Motor neuron (in vitro differentiated cells): ENCODE data around the gene CHURC1. TPM values are rescaled to one million over a fixed set of nuclear protein-coding genes. Genes with fewer than 3 reads are reported as not detected.

Experiments
- ATAC-seq, 8 experiments: fragments of 200-7000 bp; cut with Tn5 transposase; replicated peaks in 6 of 8; 2 replicates each; pipeline ENCODE4 v1.8.0; 2021; ENCODE audit warnings: mild to moderate bottlenecking in 8 of 8, moderate library complexity in 8 of 8
- H3K27ac ChIP-seq, 2 donors: fragments of 250-450 bp; sonication (Bioruptor Pico); 2 replicates each; pipeline ENCODE4 v1.9.0; 2021; ENCODE audit warnings: antibody characterized with exemption in 2 of 2, mild to moderate bottlenecking in 2 of 2, moderate library complexity in 1 of 2
- H3K4me1 ChIP-seq, 2 donors: fragments of 250-450 bp; sonication (Bioruptor Pico); replicated peaks in 1 of 2; 2 replicates each; pipeline ENCODE4 v1.6.1; 2021; ENCODE audit warnings: antibody characterized with exemption in 2 of 2, mild to moderate bottlenecking in 2 of 2, moderate library complexity in 1 of 2
- H3K4me3 ChIP-seq, 5 donors: fragments of 250-450 bp; sonication (Bioruptor Pico); 2 replicates each; pipeline ENCODE4 v1.9.0; 2021; ENCODE audit warnings: antibody characterized with exemption in 5 of 5, mild to moderate bottlenecking in 5 of 5, moderate library complexity in 4 of 5
- WGBS, 10 experiments: fragments of 450-650 bp; shearing (Covaris generic); methylation state at CpG; one replicate each; pipeline ENCODE4 v1.0.0; 2022; 5-methylcytosine and 5-hydroxymethylcytosine counted together
- in situ Hi-C, 9 experiments: fragments of 400-800 bp; cut with MboI; loops; one replicate each; pipeline ENCODE4 v1.15.0; 2021; ENCODE audit warnings: low sequenced_read_pairs in 9 of 9, low pct_unique_long_range_greater_than_20kb in 2 of 9; ENCODE audit not compliant: unreplicated experiment in 9 of 9
- total RNA-seq, 8 experiments: library from RNA; unstranded; fragments of 300-600 nt; gene quantifications; 2 replicates each; pipeline versions ENCODE4 v1.2.3 to v1.2.4, GENCODE V29; 2022

The CHURC1 gene
- total RNA-seq, 8 experiments from 2014 or later = 41.4 to 120 (median 56.2) TPM

DNA sequence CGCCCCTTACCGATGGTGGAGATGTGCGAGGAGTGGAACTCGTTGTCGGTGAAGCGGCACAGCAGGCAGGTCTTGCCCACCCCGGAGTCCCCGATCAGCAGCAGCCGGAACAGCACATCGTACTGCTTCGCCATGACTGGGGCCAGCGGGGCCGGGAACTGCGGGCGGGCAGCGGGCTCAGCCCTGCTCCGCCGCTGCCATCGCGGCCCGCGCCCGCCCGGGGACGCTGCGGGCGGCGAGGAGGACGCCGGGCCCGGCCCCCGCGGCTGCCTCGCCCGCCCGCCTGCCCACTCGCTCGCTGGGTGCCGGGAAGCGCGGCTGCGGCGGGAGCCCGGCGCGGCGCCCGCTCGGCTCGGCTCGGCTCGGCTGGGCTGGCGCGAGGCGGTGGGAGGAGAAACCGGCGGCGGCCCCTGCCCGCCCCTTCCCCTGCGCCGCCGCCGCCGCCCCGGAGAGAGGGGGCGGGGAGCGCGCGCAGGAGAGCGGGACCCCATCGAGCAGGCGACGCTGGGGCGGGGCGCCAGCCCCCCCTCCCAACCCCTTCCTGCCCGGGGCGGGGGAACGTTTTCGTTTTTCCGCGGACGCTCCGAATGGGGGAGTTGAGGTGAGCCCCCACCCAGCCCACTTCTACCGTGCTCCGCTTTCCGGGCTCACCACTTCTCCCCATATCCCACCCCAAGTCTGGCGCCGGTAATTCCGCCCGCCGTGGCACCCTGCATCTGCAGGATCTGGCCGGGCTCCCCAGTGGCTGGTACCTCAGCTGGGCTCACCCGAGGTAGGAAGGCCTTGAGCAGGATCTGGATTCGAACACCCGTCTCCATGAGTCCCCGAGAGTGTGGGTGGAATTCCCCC is 57.9 kb downstream of the CHURC1 start, which contains the start of gene RAB15:
Gene RAB15 (minus strand): TSS at position 394 of the 849 bp plus-strand sequence. CDS start 260 bp downstream, at position 134.
- in situ Hi-C loops = no loop called here
- Histone ChIP-seq H3K4me3 (peak within 1 kb of the TSS; percentile 57 to 79 (median 68)), H3K4me1 (peaks cover 7 to 9% of the 10 kb centered on the region in 2 donors), H3K27ac (peak within 1 kb of the TSS; percentile 6 to 7)
- peak; percentile 84 to 96 (median 86) for ATAC-seq
- WGBS, 10 experiments = no CpG with 5 or more reads among the region's 96 CpGs

DNA sequence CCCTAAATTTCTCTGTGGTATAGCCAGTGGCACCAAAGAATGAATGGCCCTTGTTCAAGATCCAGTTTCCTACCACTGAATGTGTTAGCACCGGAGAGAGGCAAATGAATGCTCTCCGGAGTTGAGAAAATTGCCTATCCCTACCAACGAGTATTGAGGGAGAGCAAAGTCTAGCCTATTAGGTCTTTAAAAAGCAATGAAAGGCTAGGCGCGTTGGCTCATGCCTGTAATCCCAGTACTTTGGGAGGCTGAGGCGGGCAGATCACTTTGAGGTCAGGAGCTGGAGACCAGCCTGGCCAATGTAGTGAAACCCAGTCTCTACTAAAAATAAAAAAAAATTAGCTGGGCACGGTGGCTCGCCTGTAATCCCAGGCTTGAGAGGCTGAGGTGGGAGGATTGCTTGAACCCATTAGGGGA is 58.8 kb downstream of the CHURC1 start:
- H3K27ac ChIP-seq = no peak overlapping the region
- in situ Hi-C loops = no loop called here
- H3K4me1 ChIP-seq = peaks cover 7 to 9% of the 10 kb centered on the region in 2 donors
- ATAC-seq = no peak
- 69 to 92% (median 84%) methylated on average over 2 to 7 of the region's 8 CpGs; no CpG with 5 or more reads in 2 of the 10 experiments for WGBS, 10 experiments
- H3K4me3 ChIP-seq = peak overlapping the region in 1 of 5 donors; percentile 57

DNA sequence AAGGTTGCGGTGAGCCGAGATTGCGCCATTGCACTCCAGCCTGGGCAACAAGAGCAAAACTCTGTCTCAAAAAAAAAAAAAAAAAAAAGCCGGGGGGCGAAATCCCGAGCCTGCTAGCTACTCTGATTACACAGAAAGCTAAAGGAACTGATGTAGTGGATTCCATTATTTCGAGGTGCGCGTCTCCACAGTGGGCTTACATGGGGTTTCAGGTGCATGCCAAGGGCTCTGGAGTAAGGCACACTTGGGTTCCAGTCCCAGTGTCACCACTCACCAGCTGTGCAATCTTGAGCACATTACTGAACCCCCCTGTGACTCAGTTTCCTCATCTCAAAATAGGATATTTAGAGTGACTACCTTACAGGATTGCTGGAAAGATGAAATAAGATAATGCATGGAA is 59.6 kb downstream of the CHURC1 start:
- in situ Hi-C loops = no loop called here
- Histone ChIP-seq H3K4me3 (no peak overlapping the region), H3K4me1 (peaks cover 7 to 9% of the 10 kb centered on the region in 2 donors), H3K27ac (no peak overlapping the region)
- no peak for ATAC-seq
- 83 to 100% (median 97%) methylated on average over 1 to 7 of the region's 9 CpGs; no CpG with 5 or more reads in 2 of the 10 experiments for WGBS, 10 experiments

DNA sequence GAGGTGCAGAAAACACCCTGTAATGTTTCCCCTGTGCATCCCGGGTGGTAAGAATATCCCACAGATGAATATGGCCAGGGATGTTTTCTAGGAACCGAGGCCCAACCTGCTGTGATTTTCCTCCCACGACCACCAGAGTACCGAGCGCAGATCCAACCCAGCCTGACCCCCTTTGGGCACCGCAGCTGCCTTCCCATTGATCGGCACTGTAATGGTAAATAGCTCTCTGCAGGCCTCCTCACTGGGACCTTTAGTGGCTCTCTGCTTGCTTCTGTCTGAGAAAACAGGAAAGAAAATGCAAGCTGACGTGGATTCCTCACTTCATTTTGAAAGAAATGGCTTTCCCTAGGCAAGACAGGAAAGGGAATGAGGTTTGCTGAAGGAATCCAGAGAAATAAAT is 60.3 kb downstream of the CHURC1 start:
- no peak overlapping the region for H3K27ac ChIP-seq
- in situ Hi-C loops = no loop called here
- ATAC-seq = no peak

DNA sequence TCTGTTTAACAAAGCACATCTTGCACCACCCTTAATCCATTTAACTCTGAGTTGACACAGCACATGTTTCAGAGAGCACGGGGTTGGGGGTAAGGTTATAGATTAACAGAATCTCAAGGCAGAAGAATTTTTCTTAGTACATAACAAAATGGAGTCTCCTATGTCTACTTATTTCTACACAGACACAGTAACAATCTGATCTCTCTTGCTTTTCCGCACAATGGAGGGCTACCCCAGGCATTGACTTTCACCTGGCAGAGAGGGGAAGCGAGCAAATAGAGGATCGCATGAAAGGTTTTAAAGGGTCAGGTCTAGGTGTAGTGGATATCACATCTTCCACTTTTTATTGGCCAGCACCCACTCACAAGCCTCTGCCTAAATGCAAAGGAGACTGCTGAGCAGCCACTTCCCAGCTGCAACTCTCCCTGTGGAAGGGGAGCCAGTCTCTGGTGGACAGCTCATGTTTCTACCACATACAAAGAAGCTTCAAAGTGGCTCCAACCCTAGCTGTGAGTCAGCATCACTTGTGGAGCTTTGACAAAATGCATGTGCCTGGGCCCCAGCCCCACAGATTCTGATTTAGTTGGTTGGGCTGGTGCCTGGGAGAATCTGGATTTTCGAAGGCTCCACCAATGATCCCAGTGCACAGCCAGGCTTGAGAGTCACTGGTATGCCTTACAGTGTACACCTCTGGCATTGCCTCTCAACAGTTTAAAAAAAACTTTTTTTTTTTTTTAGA is 65.2 kb downstream of the CHURC1 start:
- Histone ChIP-seq H3K4me3 (no peak overlapping the region), H3K27ac (no peak overlapping the region), H3K4me1 (peaks cover 0 to 3% of the 10 kb centered on the region in 2 donors)
- 0 to 100% (median 85%) methylated on average over 1 to 4 of the region's 5 CpGs; no CpG with 5 or more reads in 7 of the 10 experiments for WGBS, 10 experiments
- ATAC-seq = peak in 5 of 8 experiments; percentile 32 to 91 (median 45)
- in situ Hi-C loops = no loop called here

More for the DNA sequence above, 60.3 kb downstream of the CHURC1 start:
- no peak overlapping the region for H3K4me3 ChIP-seq
- peaks cover 7 to 12% of the 10 kb centered on the region in 2 donors for H3K4me1 ChIP-seq
- 33 to 100% (median 60%) methylated on average over 1 to 6 of the region's 8 CpGs; no CpG with 5 or more reads in 3 of the 10 experiments for WGBS, 10 experiments

- no peak overlapping the region for H3K4me3 ChIP-seq
- in situ Hi-C loops = no loop called here
- no peak overlapping the region for H3K27ac ChIP-seq
- 0 to 50% (median 10%) methylated on average over 2 to 15 of the region's 15 CpGs for WGBS, 10 experiments
- no peak for ATAC-seq
- peaks cover 6 to 10% of the 10 kb centered on the region in 2 donors for H3K4me1 ChIP-seq
Measured at GRCh38 chr14:64983439-64984310, 69.4 kb downstream of the CHURC1 start.

Other genes starting within 250 kb of the CHURC1 start
- gene PLEKHG3, start 210.0 kb upstream of the CHURC1 start, total RNA-seq = 10 to 100 TPM in 2 of 8 experiments, 1 to 10 TPM in 6; 5.7 to 14.1 (median 8.9) TPM
- gene SPTB, start 34.5 kb upstream of the CHURC1 start, total RNA-seq = 1 to 10 TPM in 4 of 8 experiments, under 1 TPM in 4; 0.25 to 9.4 (median 0.84) TPM
- gene GPX2, start 28.3 kb downstream of the CHURC1 start, total RNA-seq = 1 to 10 TPM in 3 of 8 experiments, under 1 TPM in 4, not detected in 1; 0.50 to 1.8 (median 0.92) TPM
- 10 to 100 TPM in 5 of 8 experiments, 1 to 10 TPM in 3; 1.8 to 55.5 (median 11.1) TPM for gene RAB15, start 57.9 kb downstream of the CHURC1 start, total RNA-seq
- 10 to 100 TPM; 12.7 to 22.5 (median 15.5) TPM for gene FNTB, start 72.4 kb downstream of the CHURC1 start, total RNA-seq
- 100 to 1,000 TPM in 1 of 8 experiments, 10 to 100 TPM in 7; 55.0 to 112 (median 86.6) TPM for gene MAX, start 188.1 kb downstream of the CHURC1 start, total RNA-seq